SK-N-SH treated with all-trans-retinoic acid at 6 μM for 48 hours (cell line): ENCODE results near the gene ADCY5.

ENCODE experiments used
- ARNTL ChIP-seq: fragments of 450-650 bp; formaldehyde crosslinking; IDR thresholded peaks from 2 replicates; pipeline ENCODE4 v1.5.0; 2020; ENCODE audit warnings: low read depth, mild to moderate bottlenecking, moderate library complexity, borderline replicate concordance
- BACH2 ChIP-seq: fragments of 250-450 bp; sonication (Bioruptor Pico); IDR thresholded peaks from 2 replicates; pipeline ENCODE4 v1.9.0; 2021; ENCODE audit warnings: mild to moderate bottlenecking, borderline replicate concordance
- ISL1 ChIP-seq: fragments of 250-450 bp; sonication (Bioruptor Pico); IDR thresholded peaks from 2 replicates; pipeline ENCODE4 v2.1.2; 2022; ENCODE audit warnings: mild to moderate bottlenecking, moderate library complexity
- OSR1 ChIP-seq: fragments of 250-450 bp; sonication (Bioruptor Pico); IDR thresholded peaks from 2 replicates; pipeline ENCODE4 v1.8.0; 2022; ENCODE audit warnings: moderate library complexity, mild to moderate bottlenecking, inconsistent platforms
- PPARA ChIP-seq: fragments of 250-450 bp; sonication (Bioruptor Pico); IDR thresholded peaks from 2 replicates; pipeline ENCODE4 v1.5.0; 2020; ENCODE audit warnings: mild to moderate bottlenecking, borderline replicate concordance
- RARB ChIP-seq: fragments of 250-450 bp; sonication (Bioruptor Pico); IDR thresholded peaks from 2 replicates; pipeline ENCODE4 v1.8.0; 2021; ENCODE audit warnings: mild to moderate bottlenecking, moderate library complexity
- ZFP30 ChIP-seq: fragments of 450-650 bp; formaldehyde crosslinking; IDR thresholded peaks from 2 replicates; pipeline ENCODE4 v1.5.0; 2022; ENCODE audit warnings: mild to moderate bottlenecking, moderate library complexity
- ZNF565 ChIP-seq: fragments of 450-650 bp; formaldehyde crosslinking; conservative IDR thresholded peaks from 2 replicates; pipeline ENCODE4 v1.5.0; 2020; ENCODE audit warnings: low read depth, mild to moderate bottlenecking, moderate library complexity
- ZNF70 ChIP-seq: fragments of 450-650 bp; formaldehyde crosslinking; IDR thresholded peaks from 2 replicates; pipeline ENCODE4 v1.5.0; 2020; ENCODE audit warnings: mild to moderate bottlenecking, moderate library complexity
- ZNF8 ChIP-seq: fragments of 450-650 bp; formaldehyde crosslinking; IDR thresholded peaks from 2 replicates; pipeline ENCODE4 v1.5.0; 2020; ENCODE audit warnings: mild to moderate bottlenecking, moderate library complexity
- TF ChIP-seq, protein P1 (sequence below): fragments of 250-450 bp; sonication (Bioruptor Pico); IDR thresholded peaks from 2 replicates; pipeline ENCODE4 v1.5.1; 2021; ENCODE audit warnings: mild to moderate bottlenecking, moderate library complexity
- TF ChIP-seq, protein P2 (sequence below): fragments of 250-450 bp; sonication (Bioruptor Pico); IDR thresholded peaks from 2 replicates; pipeline ENCODE4 v1.8.0; 2020; ENCODE audit warnings: mild to moderate bottlenecking, moderate library complexity, borderline replicate concordance
- TF ChIP-seq, protein P3 (sequence below): fragments of 250-450 bp; sonication (Bioruptor Pico); IDR thresholded peaks from 2 replicates; pipeline ENCODE4 v1.5.1; 2020; ENCODE audit warnings: low read depth, mild to moderate bottlenecking, moderate library complexity

DNA sequence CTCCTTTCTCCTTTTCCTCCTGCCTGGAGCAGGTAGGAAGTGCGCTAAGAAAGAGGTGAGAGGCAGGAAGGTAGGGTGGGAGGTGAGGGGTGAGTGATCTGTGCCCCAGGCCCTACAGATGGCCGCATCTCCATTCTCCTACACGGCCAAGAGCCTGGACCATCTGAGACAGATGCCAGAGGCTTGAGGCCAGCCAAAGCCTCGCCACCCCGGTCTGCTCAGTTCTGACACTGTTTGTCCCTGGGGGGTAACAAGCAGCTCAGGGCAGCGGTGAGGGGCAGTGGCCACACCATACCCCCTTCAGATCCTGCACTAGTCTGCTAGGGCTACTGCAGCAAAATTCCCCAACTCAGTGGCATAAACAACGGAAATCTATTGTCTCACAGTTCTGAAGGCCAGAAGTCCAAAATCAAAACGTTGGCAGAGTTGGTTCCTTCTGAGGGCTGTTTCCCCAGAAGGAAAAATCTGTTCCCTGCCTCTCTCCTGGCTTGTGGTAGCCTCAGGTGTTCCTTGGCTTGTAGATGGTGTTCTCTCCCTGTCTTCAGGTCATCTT lies 28.4 kb downstream of the ADCY5 start:
- TF ChIP-seq, protein P1, sequence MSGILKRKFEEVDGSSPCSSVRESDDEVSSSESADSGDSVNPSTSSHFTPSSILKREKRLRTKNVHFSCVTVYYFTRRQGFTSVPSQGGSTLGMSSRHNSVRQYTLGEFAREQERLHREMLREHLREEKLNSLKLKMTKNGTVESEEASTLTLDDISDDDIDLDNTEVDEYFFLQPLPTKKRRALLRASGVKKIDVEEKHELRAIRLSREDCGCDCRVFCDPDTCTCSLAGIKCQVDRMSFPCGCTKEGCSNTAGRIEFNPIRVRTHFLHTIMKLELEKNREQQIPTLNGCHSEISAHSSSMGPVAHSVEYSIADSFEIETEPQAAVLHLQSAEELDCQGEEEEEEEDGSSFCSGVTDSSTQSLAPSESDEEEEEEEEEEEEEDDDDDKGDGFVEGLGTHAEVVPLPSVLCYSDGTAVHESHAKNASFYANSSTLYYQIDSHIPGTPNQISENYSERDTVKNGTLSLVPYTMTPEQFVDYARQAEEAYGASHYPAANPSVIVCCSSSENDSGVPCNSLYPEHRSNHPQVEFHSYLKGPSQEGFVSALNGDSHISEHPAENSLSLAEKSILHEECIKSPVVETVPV (CRISPR knock-in tag), result no peak
- TF ChIP-seq, protein P2, sequence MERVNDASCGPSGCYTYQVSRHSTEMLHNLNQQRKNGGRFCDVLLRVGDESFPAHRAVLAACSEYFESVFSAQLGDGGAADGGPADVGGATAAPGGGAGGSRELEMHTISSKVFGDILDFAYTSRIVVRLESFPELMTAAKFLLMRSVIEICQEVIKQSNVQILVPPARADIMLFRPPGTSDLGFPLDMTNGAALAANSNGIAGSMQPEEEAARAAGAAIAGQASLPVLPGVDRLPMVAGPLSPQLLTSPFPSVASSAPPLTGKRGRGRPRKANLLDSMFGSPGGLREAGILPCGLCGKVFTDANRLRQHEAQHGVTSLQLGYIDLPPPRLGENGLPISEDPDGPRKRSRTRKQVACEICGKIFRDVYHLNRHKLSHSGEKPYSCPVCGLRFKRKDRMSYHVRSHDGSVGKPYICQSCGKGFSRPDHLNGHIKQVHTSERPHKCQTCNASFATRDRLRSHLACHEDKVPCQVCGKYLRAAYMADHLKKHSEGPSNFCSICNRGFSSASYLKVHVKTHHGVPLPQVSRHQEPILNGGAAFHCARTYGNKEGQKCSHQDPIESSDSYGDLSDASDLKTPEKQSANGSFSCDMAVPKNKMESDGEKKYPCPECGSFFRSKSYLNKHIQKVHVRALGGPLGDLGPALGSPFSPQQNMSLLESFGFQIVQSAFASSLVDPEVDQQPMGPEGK (CRISPR knock-in tag), result no peak
- TF ChIP-seq ZNF8 (no peak), ZNF565 (no peak), RARB (CRISPR knock-in tag) (no peak), BACH2 (CRISPR knock-in tag) (no peak), PPARA (CRISPR knock-in tag) (no peak), ZNF70 (CRISPR knock-in tag) (no peak), ARNTL (CRISPR knock-in tag) (no peak), ISL1 (no peak), ZFP30 (CRISPR knock-in tag) (no peak), OSR1 (CRISPR knock-in tag) (no peak)
- TF ChIP-seq, protein P3, sequence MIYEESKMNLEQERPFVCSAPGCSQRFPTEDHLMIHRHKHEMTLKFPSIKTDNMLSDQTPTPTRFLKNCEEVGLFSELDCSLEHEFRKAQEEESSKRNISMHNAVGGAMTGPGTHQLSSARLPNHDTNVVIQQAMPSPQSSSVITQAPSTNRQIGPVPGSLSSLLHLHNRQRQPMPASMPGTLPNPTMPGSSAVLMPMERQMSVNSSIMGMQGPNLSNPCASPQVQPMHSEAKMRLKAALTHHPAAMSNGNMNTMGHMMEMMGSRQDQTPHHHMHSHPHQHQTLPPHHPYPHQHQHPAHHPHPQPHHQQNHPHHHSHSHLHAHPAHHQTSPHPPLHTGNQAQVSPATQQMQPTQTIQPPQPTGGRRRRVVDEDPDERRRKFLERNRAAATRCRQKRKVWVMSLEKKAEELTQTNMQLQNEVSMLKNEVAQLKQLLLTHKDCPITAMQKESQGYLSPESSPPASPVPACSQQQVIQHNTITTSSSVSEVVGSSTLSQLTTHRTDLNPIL, result no peak
